NCI-H2029 treated with DMSO at 0.1 percent for 48 hours (cell line): ENCODE data around the gene MIX23.
A peak's percentile ranks its signal among the peaks of the same experiment; 100 is the strongest.

Source experiments
- DNase-seq: peaks from one replicate; lab custom pipeline; 2025; lab: John Stamatoyannopoulos, UW

MIX23 gene

DNA sequence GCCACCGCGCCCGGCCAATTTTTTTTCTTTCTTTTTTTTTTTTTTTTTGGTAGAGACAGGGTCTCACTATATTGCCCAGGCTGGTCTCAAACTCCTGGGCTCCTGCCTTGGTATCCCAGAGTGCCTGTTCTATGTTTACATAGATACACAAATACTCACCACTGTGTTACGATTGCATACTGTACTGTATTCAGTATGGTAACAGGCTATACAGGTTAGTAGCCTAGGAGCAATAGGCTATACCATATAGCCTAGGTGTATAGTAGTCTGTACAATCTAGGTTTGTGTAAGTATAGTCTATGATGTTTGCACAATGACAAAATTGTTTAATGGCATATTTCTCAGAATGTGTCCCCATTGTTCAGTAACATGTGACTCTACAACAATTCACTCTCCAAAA lies 31.4 kb downstream of the MIX23 start:
- DNase-seq: no peak

DNA sequence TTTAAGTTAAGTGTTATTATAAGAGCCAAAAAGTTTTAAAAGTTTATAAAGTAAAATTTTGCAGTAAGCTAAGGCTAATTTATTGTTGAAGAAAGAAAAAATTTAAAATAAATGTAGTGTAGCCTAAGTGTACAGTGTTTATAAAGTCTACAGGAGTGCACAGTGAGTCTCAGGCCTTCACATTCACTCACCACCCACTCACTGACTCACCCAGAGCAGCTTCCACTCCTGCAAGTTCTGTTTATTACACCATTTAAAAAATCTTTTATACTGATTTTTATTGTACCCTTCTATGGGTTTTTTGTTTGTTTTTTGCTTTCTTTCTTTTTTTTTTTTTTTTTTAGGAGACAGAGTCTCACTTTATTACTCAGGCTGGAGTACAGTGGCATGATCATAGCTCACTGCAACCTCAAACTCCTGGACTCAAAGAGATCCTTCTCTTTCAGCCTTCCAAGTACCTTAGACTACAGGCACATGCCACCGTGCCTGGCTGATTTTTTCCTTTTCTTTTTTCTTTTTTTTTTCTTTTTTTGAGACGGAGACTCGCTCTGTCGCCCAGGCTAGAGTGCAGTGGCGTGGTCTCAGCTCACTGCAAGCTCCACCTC lies 32.1 kb downstream of the MIX23 start:
- DNase-seq: no peak

DNA sequence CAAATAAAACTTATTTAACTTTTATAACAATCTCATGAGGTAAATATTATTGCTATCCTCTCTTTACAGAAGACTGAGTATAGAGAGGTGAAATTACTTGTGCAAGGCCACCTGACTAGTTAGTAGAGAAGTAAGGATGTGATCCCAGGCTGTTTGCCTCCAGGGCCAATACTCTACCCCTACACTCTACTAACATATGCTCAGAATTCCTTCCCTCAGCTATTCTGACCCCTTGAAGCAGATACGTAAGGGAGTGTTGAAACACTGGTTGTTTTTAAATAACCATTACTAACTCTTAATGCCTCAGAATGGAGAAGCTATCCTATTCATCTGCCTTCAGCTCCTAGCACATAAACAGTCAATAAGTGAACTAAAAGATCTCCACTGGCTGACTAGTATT lies 33.9 kb downstream of the MIX23 start:
- no peak for DNase-seq

DNA sequence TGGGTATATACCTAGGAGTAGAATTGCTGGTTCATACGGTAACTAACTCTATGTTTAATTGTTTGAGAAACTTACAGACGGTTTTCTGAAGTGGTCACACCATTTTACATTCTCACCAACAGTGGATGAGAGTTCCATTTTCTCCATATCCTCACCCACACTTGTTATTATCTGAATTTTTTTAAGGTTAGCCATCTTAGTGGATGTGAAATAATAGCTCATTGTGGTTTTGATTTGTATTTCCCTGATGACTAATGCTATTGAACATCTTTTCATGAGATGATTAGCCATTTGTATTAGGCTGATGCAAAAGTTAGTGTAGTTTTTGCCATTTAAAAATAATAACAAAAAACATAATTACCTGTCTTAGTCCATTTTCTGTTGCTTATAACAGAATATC lies 39.4 kb downstream of the MIX23 start:
- no peak for DNase-seq

DNA sequence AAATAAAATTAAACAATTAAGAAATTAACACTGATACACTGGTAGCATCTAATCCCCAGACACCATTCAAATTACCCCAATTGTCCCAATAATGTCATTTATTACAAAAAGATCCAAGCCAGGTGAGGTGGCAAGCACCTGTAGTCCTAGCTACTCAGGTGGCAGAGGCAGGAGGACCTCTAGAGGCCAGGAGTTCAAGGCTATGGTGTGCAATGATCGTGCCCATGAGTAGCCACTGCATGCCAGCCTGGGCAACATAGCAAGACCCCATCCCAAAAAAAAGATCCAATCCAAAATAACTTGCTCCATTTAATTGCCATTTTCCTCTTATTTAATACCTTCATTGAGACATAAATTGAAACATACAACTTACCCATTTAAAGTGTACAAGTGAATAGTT lies 40.2 kb downstream of the MIX23 start:
- DNase-seq: no peak

DNA sequence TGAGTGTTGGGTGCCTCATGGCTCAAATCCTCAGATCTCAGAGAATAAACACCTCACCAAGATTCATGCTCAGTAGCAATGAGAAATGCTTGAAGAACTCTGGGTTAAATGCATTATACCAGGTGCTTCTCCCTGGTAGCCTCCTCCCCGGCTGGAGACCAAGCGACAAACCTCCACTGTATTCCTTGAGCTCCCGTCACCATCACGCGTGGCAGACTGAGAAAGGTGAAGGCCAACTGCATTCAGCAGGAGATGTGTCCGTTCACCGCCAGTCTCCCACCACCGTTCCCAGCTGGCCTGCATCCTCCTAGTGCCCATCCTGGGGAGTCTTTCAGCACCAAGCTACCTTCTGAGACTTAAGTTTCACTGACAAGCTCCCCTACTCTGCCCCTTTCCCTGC lies 50.5 kb downstream of the MIX23 start:
- DNase-seq: no peak

DNA sequence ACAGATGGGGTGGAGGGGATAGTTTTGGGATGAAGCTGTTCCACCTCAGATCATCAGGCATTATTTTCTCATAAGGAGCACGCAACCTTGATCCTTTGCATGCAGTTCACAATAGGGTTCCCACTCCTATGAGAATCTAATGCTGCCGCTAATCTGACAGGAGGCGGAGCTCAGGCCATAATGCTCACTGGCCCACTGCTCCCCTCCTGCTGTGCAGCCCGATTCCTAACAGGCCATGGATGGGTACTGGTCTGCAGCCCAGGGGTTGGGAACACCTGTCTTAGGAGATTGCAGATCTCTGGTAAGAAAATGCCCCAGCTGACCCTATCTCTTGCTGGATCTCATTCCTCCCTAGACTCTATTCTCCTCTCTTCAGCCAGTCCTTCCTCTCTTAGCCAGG lies 51.1 kb downstream of the MIX23 start:
- DNase-seq: no peak

DNA sequence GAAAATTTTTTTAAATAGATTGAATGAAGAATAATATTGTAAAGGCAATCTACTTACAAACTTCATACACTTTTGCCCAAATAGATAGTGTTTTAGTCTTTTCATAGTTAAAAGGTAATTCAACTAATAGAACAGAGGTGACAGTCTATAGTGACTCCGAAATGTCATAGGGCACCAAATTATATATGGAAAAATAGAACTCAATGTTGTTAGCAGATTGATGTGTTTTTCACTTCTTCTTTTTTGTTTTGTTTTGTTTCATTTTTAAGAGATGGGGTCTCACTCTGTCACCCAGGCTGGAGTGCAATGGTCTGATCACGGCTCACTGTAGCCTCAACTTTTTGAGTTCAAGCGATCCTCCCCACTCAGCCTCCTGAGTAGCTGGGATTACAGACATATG lies 57.3 kb downstream of the MIX23 start:
- no peak for DNase-seq

DNA sequence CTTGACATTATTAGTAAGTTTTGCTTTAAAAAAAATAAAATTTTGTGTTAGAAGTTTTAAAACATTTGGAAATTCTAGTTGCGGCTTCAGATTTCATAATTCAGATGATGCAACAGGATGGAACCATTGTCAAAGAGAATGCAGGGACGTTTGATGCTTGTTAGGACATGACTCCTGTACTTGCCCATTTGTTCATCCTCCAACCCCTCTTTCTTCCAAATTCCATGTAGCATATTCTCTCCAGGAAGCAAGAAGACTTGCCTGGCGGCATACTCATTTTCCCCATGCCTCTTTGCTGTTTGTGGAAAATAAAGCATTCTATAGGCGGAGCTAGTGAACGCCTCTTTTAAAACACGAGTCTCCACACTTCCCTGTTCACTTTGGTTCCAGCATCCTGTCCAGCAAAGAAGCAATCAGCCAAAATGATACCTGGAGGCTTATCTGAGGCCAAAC lies 58.1 kb downstream of the MIX23 start, which contains the start of gene CSTA:
TSS of gene CSTA (plus strand) at position 378 of the 453 bp plus-strand sequence. CDS start at position 423, 45 bp downstream.
- no peak for DNase-seq

DNA sequence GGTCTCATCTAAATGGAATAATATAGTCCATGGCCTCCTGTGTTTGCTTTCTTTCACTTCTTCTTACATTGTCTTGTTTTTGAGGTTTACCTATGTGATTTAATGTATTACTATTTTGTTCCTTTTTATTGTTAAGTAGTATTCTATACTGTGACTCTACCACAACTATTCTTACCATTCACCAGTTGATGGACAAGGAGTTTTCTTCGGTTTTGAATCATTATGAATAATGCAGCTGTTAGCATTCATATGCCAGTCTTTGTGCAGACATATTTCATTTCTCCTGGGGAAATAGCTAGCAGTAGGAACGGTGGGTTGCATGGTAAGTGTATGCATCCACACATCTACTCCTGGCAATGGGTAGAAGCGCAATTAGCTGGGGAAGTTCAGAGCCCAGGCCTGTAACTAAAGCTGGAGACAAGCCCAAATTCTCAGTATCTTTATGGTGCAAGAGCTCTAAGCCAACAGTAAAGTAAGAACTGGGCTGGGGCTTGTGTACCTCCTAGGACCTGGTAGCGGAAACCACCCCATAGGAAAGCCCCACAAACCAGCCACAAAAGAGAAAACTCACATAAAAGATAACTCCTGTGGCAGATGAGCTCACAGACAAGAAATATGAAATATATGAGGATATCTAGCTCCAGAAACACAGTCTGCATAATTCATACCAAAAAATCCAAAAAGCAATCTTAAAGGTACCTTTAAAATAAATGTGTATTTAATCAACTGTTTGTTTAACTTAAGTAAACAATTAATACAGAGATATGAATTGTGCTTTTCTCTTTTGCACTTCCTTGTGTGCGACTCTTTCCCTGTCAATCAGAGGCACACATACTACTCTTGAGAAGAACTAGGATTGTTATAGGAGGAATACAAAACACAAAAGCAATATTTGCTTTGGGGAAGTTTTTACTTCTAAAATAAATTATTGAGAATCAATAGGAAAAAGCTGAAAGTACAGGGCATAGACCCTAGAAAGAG lies 60.6 kb downstream of the MIX23 start:
- no peak for DNase-seq

DNA sequence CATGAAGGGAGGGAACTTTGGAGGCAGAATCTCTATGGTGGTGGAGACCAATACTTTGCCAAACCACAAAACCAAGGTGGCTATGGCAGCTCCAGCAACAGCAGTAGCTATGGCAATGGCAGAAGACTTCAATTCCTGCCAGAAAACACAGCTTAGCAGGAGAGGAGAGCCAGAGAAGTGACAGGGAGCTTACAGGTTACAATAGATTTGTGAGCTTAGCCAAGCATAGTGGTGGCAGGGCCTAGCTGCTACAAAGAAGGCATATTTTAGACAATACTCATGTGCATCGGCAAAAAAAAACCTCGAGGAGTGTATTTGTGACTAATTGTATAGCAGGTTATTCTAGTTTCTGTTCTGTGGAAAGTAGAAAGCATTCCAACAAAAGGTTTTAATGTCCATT lies 64.4 kb downstream of the MIX23 start:
- no peak for DNase-seq

DNA sequence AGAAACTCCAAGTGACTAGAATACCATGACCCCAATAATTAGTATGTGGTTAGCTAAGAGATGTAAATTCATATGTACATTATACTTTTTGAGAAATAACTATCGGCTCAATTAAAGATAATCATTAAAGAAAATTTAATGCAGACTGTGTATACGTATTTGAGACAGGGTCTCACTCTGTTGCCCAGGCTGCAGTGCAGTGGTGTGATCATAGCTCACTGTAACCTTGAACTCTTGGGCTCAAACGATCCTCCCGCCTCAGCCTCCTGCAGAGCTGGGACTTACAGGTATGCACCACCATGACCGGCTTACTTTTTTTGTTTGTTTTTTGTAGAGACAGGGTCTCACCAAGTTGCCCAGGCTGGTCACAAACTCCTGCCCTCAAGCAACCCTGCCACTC lies 66.7 kb downstream of the MIX23 start:
- DNase-seq: no peak

DNA sequence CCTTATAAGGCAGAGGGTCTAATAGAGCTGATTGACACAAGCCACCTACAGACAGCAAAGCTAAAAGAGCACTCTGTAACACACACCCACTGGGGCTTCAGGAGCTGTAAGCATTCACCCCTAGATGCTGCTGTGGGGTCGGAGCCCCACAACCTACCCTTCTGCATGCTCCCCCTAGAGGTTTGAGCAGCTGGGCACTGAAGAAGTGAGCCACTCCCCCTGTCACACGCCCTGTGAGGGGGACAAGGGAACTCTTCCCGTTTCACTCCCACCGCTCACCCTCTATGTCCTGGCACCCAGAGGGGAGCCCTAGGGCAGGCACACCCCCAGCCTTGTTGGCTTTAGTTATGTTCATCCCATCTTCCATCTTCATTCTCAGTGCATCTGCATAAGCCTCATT lies 67.4 kb downstream of the MIX23 start:
- DNase-seq: no peak

DNA sequence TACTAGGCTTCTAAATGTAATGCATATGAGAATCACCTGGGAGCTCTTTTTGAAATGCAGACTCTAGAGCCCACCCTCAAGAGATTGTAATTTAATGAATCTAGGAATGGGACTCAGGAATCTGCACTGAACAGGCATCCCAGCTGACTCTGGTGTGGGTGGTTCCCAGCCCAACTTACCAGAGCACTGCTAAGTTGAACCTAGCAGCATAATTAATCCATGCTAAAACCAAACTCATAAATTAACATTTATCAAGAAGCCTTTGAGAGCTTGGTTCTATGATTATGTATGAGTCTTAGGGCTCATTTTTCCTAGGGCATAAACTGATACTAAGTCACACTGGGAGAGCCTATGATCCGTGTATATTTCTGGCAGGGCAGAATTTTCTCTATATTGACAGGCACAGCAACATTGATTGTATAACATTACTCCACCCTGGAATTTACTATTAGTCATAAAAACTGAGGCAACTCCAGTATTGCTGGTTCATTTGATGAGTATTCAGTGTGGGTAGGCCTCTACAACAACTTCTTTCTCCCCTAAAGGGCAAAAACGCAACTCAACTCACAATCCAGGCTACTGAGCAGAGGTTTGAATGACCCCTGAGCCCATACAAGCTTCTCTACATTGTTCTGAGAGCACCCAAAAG lies 68.7 kb downstream of the MIX23 start:
- no peak for DNase-seq

DNA sequence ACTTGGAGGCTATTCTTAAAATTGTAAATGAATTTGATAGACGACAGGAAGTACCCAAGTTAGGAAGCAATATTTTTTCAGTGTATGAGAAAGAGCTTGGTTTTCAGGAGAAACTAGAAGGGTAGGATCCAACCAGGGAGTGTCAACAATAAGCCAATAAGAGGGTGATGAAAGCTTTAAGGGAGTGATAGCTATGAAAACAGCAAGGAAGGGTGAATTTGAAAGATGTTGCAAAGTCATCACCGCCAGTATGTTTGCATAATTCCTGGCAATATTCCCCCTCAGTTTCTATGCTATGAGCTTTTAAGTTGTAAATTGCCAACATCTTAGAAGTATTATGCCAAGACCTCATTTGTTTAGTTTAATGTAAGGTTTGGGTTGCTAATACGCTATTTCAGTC lies 69.8 kb downstream of the MIX23 start:
- no peak for DNase-seq

DNA sequence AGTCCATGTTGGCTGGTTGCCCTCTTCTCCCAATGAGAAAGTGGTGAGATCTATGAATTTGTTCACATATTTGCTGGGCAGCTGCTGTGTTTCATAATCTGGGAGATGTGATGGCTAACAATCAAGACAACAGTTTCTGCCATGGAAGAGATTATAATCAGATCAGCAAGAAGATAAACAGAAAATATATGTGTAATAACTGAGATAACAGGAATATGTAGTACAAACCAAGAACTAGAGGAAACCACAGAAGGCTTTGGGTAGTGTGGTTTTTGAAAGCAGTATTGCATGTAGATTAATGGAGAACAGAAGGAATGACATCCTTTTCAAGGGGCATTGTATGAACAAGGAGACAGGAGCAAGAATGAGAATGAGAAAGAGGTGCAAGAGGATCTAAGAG lies 70.2 kb downstream of the MIX23 start:
- no peak for DNase-seq

DNA sequence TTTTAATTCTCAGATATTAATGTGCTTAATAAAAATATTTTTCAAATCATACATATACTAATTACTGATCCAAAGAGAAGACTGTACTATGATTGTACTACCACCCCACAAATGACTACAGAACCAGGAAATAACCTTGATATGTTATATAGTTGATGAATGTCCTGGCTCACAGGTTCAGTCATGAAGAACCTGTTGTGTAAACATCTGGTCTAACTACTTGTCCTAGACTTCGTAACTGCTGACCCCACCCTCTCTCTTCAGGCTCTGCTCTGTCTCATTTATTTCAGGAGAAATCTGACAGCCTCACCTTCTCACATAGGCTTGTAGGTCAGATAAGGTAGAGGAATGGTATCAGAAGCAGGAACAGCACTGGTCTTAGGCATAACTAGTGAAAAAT lies 72.7 kb downstream of the MIX23 start:
- peak; percentile 9 for DNase-seq
